LNCaP clone FGC (cell line): ENCODE data around the gene STUB1.
A peak's percentile ranks its signal among the peaks of the same experiment; 100 is the strongest.
"Not testable (repeated sequence)": the region's sequence is repeated elsewhere in the genome, so short reads cannot be mapped to it uniquely, and the experiment has no call there.

Source experiments
- DNase-seq: peaks from one replicate; pipeline ENCODE4 v3.0.0-alpha.2; 2011; ENCODE audit warnings: low read depth
- H3K4me3 ChIP-seq: 2 replicates; pipeline ENCODE4 v1.5.1; 2011; ENCODE audit warnings: mild to moderate bottlenecking, low read depth, low read length, control low read depth
- CTCF ChIP-seq: IDR thresholded peaks from 2 replicates; pipeline ENCODE4 v1.5.1; 2012; ENCODE audit warnings: mild to moderate bottlenecking; ENCODE audit not compliant: control insufficient read depth, insufficient read depth; ENCODE audit errors: extremely low read depth

STUB1 gene

GRCh38 chr16:686459-687260 is 6.5 kb downstream of the STUB1 start:
- no peak for TF ChIP-seq CTCF
- no peak overlapping the region for H3K4me3 ChIP-seq
- DNase-seq = no peak

- no peak for TF ChIP-seq CTCF
- H3K4me3 ChIP-seq = no peak overlapping the region
- DNase-seq = no peak
These were observed 7.3 kb downstream of the STUB1 start for GRCh38 chr16:687499-687898.

GRCh38 chr16:689175-689897 is 9.1 kb downstream of the STUB1 start:
- TF ChIP-seq CTCF = no peak
- no peak for DNase-seq
- peak overlapping the region; percentile 98 for H3K4me3 ChIP-seq

GRCh38 chr16:691242-691641 is 11.0 kb downstream of the STUB1 start:
- H3K4me3 ChIP-seq, DNase-seq: not testable (repeated sequence)

GRCh38 chr16:692356-693108 is 12.3 kb downstream of the STUB1 start:
- no peak overlapping the region for H3K4me3 ChIP-seq
- DNase-seq = no peak
- TF ChIP-seq CTCF = no peak

- no peak for DNase-seq
- TF ChIP-seq CTCF = no peak
- no peak overlapping the region for H3K4me3 ChIP-seq
These were observed 13.2 kb downstream of the STUB1 start for GRCh38 chr16:693364-693763.

- DNase-seq = no peak
- TF ChIP-seq CTCF = no peak
- H3K4me3 ChIP-seq = no peak overlapping the region
These were observed 13.6 kb downstream of the STUB1 start for GRCh38 chr16:693766-694165.
